Tibial nerve (tissue), 4 donors: ENCODE data around the gene PLEKHA6.

Experiments used
- CTCF ChIP-seq, 5 experiments: fragments of 200-600 bp in 3 of 5; fragments of 450-650 bp in 2 of 5; sonication (generic) in 3 of 5; IDR thresholded peaks; one replicate each; pipeline ENCODE4 v1.5.1; 2016 to 2019; ENCODE audit warnings: antibody characterized with exemption in 5 of 5, mild to moderate bottlenecking in 3 of 5, moderate library complexity in 2 of 5
- EP300 ChIP-seq, 2 donors: sonication (generic); formaldehyde crosslinking; IDR thresholded peaks; one replicate each; pipeline ENCODE4 v1.6.1; 2017; ENCODE audit warnings: antibody characterized with exemption in 2 of 2, mild to moderate bottlenecking in 1 of 2
- POLR2A ChIP-seq, 2 donors: fragments of 450-650 bp; IDR thresholded peaks; one replicate each; pipeline ENCODE4 v1.6.1; 2017; ENCODE audit warnings: antibody characterized with exemption in 2 of 2, mild to moderate bottlenecking in 2 of 2, moderate library complexity in 2 of 2

- TF ChIP-seq POLR2A (IDR thresholded peaks at IDR 0.05) (no peak), EP300 (IDR thresholded peaks at IDR 0.05) (no peak), CTCF (IDR thresholded peaks at IDR 0.05) (no peak)
Observed at GRCh38 chr1:204373911-204374310, 14.2 kb upstream of the PLEKHA6 start.
